ENCODE data around the gene MVB12B. TPM values are rescaled to one million over a fixed set of nuclear protein-coding genes. Genes with fewer than 3 reads are reported as not detected.

The MVB12B gene
- total and polyA plus RNA-seq, 7 experiments from 2014 or later: 1.6 to 9.7 (median 3.8) TPM

GRCh38 chr9:126442636-126443035, 116.0 kb downstream of the MVB12B start:
- ATAC-seq: no peak
- H3K27ac Mint-ChIP-seq: no peak overlapping the region
- no peaks in the 10 kb centered on the region for H3K36me3 ChIP-seq (ENCODE audit: control insufficient read depth in 2 of 3, insufficient read depth in 3 of 3, low read length in 3 of 3)
- H3K9me3 Mint-ChIP-seq: no peaks in the 10 kb centered on the region
- H3K27me3 Mint-ChIP-seq: peaks cover 0 to 9% (median 0%) of the 10 kb centered on the region in 5 donors
- intact Hi-C loops (cut with micrococcal nuclease): no loop called here
- no peak overlapping the region for H3K4me3 ChIP-seq (ENCODE audit: low read length)
- no peak for DNase-seq
- no peak overlapping the region for H3K4me3 Mint-ChIP-seq
- POLR2A ChIA-PET: interaction anchor here (1.6 kb wide), 1 partner anchor 10 kb away, joined by 3 read pairs; no protein-coding TSS in a partner anchor
- no peaks in the 10 kb centered on the region for H3K9me3 ChIP-seq (ENCODE audit: control insufficient read depth in 2 of 3, low read length in 3 of 3)
- no peaks in the 10 kb centered on the region for H3K36me3 Mint-ChIP-seq
- CTCF ChIA-PET: no interaction called here
- H3K27ac ChIP-seq (ENCODE audit: low read depth, low read length): no peak overlapping the region
- H3K4me1 ChIP-seq (ENCODE audit: control insufficient read depth in 2 of 2, insufficient read depth in 2 of 2, low read length in 2 of 2): no peaks in the 10 kb centered on the region
- peaks cover 3 to 17% (median 11%) of the 10 kb centered on the region in 7 donors for H3K4me1 Mint-ChIP-seq
- no peaks in the 10 kb centered on the region for H3K27me3 ChIP-seq (ENCODE audit: control insufficient read depth in 2 of 2, insufficient read depth in 2 of 2, low read length in 2 of 2)

GRCh38 chr9:126443144-126443543, 116.5 kb downstream of the MVB12B start:
- no peaks in the 10 kb centered on the region for H3K9me3 Mint-ChIP-seq
- DNase-seq: no peak
- peaks cover 3 to 17% (median 11%) of the 10 kb centered on the region in 7 donors for H3K4me1 Mint-ChIP-seq
- H3K36me3 Mint-ChIP-seq: peaks cover 0 to 2% (median 1%) of the 10 kb centered on the region in 5 donors
- no peaks in the 10 kb centered on the region for H3K36me3 ChIP-seq (ENCODE audit: control insufficient read depth in 2 of 3, insufficient read depth in 3 of 3, low read length in 3 of 3)
- ChIA-PET POLR2A (interaction anchor here (1.6 kb wide), 1 partner anchor 11 kb away, joined by 3 read pairs; no protein-coding TSS in a partner anchor), CTCF (no interaction called here)
- peaks cover 0 to 13% (median 0%) of the 10 kb centered on the region in 5 donors for H3K27me3 Mint-ChIP-seq
- H3K4me3 Mint-ChIP-seq: no peak overlapping the region
- H3K27ac Mint-ChIP-seq: peak overlapping the region in 1 of 9 donors; percentile 8
- intact Hi-C loops (cut with micrococcal nuclease): no loop called here
- H3K4me1 ChIP-seq (ENCODE audit: control insufficient read depth in 2 of 2, insufficient read depth in 2 of 2, low read length in 2 of 2): no peaks in the 10 kb centered on the region
- H3K27ac ChIP-seq (ENCODE audit: low read depth, low read length): no peak overlapping the region
- no peak overlapping the region for H3K4me3 ChIP-seq (ENCODE audit: low read length)
- no peaks in the 10 kb centered on the region for H3K9me3 ChIP-seq (ENCODE audit: control insufficient read depth in 2 of 3, low read length in 3 of 3)
- H3K27me3 ChIP-seq (ENCODE audit: control insufficient read depth in 2 of 2, insufficient read depth in 2 of 2, low read length in 2 of 2): no peaks in the 10 kb centered on the region
- no peak for ATAC-seq

GRCh38 chr9:126448136-126448535, 121.5 kb downstream of the MVB12B start:
- DNase-seq: no peak
- no peak for ATAC-seq
- Histone ChIP-seq H3K36me3 (ENCODE audit: control insufficient read depth in 2 of 3, insufficient read depth in 3 of 3, low read length in 3 of 3) (no peaks in the 10 kb centered on the region), H3K4me3 (ENCODE audit: low read length) (no peak overlapping the region), H3K27me3 (ENCODE audit: control insufficient read depth in 2 of 2, insufficient read depth in 2 of 2, low read length in 2 of 2) (no peaks in the 10 kb centered on the region), H3K27ac (ENCODE audit: low read depth, low read length) (no peak overlapping the region), H3K4me1 (ENCODE audit: control insufficient read depth in 2 of 2, insufficient read depth in 2 of 2, low read length in 2 of 2) (no peaks in the 10 kb centered on the region), H3K9me3 (ENCODE audit: control insufficient read depth in 2 of 3, low read length in 3 of 3) (no peaks in the 10 kb centered on the region)
- CTCF ChIA-PET: no interaction called here
- Mint-ChIP-seq H3K4me1 (peaks cover 3 to 16% (median 11%) of the 10 kb centered on the region in 7 donors), H3K36me3 (peaks cover 0 to 9% (median 5%) of the 10 kb centered on the region in 5 donors), H3K27me3 (peaks cover 0 to 38% (median 0%) of the 10 kb centered on the region in 5 donors), H3K4me3 (peak overlapping the region in 1 of 10 donors; percentile 33), H3K27ac (peak overlapping the region in 1 of 9 donors; percentile 53), H3K9me3 (no peaks in the 10 kb centered on the region)
- POLR2A ChIA-PET: no interaction called here
- intact Hi-C loops (cut with micrococcal nuclease): no loop called here

- H3K36me3 Mint-ChIP-seq: peaks cover 0 to 9% (median 5%) of the 10 kb centered on the region in 5 donors
Measured at GRCh38 chr9:126448865-126449577, 122.4 kb downstream of the MVB12B start.

GRCh38 chr9:126449725-126450667, 123.4 kb downstream of the MVB12B start:
- no peaks in the 10 kb centered on the region for H3K9me3 ChIP-seq (ENCODE audit: control insufficient read depth in 2 of 3, low read length in 3 of 3)
- H3K9me3 Mint-ChIP-seq: no peaks in the 10 kb centered on the region
- intact Hi-C loops (cut with micrococcal nuclease): no loop called here
- CTCF ChIA-PET: interaction anchor here (1.3 kb wide), 1 partner anchor 51 kb away, joined by 6 read pairs; no protein-coding TSS in a partner anchor
- peaks cover 0 to 43% (median 0%) of the 10 kb centered on the region in 5 donors for H3K27me3 Mint-ChIP-seq
- H3K4me1 ChIP-seq (ENCODE audit: control insufficient read depth in 2 of 2, insufficient read depth in 2 of 2, low read length in 2 of 2): no peaks in the 10 kb centered on the region
- no peak overlapping the region for H3K4me3 ChIP-seq (ENCODE audit: low read length)
- peaks cover 0 to 11% (median 4%) of the 10 kb centered on the region in 7 donors for H3K4me1 Mint-ChIP-seq
- ATAC-seq (no peak), DNase-seq (no peak)
- no peak overlapping the region for H3K27ac Mint-ChIP-seq
- no peaks in the 10 kb centered on the region for H3K36me3 ChIP-seq (ENCODE audit: control insufficient read depth in 2 of 3, insufficient read depth in 3 of 3, low read length in 3 of 3)
- no peak overlapping the region for H3K4me3 Mint-ChIP-seq
- H3K27me3 ChIP-seq (ENCODE audit: control insufficient read depth in 2 of 2, insufficient read depth in 2 of 2, low read length in 2 of 2): no peaks in the 10 kb centered on the region
- no peak overlapping the region for H3K27ac ChIP-seq (ENCODE audit: low read depth, low read length)
- H3K36me3 Mint-ChIP-seq: peaks cover 0 to 12% (median 5%) of the 10 kb centered on the region in 5 donors
- POLR2A ChIA-PET: no interaction called here

More at GRCh38 chr9:126448865-126449577, 122.4 kb downstream of the MVB12B start:
- no peaks in the 10 kb centered on the region for H3K27me3 ChIP-seq (ENCODE audit: control insufficient read depth in 2 of 2, insufficient read depth in 2 of 2, low read length in 2 of 2)
- CTCF ChIA-PET: no interaction called here
- no peak overlapping the region for H3K4me3 ChIP-seq (ENCODE audit: low read length)
- no peak overlapping the region for H3K27ac ChIP-seq (ENCODE audit: low read depth, low read length)
- Mint-ChIP-seq H3K4me3 (no peak overlapping the region), H3K9me3 (no peaks in the 10 kb centered on the region), H3K27me3 (peaks cover 0 to 39% (median 0%) of the 10 kb centered on the region in 5 donors), H3K4me1 (peaks cover 5 to 11% (median 7%) of the 10 kb centered on the region in 7 donors), H3K27ac (peak overlapping the region in 2 of 9 donors; percentile 8 to 38)
- intact Hi-C loops (cut with micrococcal nuclease): no loop called here
- no peaks in the 10 kb centered on the region for H3K36me3 ChIP-seq (ENCODE audit: control insufficient read depth in 2 of 3, insufficient read depth in 3 of 3, low read length in 3 of 3)
- no peak for ATAC-seq
- H3K4me1 ChIP-seq (ENCODE audit: control insufficient read depth in 2 of 2, insufficient read depth in 2 of 2, low read length in 2 of 2): no peaks in the 10 kb centered on the region
- DNase-seq: no peak
- POLR2A ChIA-PET: no interaction called here
- H3K9me3 ChIP-seq (ENCODE audit: control insufficient read depth in 2 of 3, low read length in 3 of 3): no peaks in the 10 kb centered on the region

- Mint-ChIP-seq H3K4me3 (no peak overlapping the region), H3K27me3 (peaks cover 0 to 41% (median 0%) of the 10 kb centered on the region in 5 donors), H3K36me3 (peaks cover 0 to 12% (median 5%) of the 10 kb centered on the region in 5 donors), H3K27ac (no peak overlapping the region), H3K9me3 (no peaks in the 10 kb centered on the region), H3K4me1 (peaks cover 0 to 11% (median 3%) of the 10 kb centered on the region in 7 donors)
- intact Hi-C loops (cut with micrococcal nuclease): no loop called here
- no peaks in the 10 kb centered on the region for H3K36me3 ChIP-seq (ENCODE audit: control insufficient read depth in 2 of 3, insufficient read depth in 3 of 3, low read length in 3 of 3)
- H3K27me3 ChIP-seq (ENCODE audit: control insufficient read depth in 2 of 2, insufficient read depth in 2 of 2, low read length in 2 of 2): no peaks in the 10 kb centered on the region
- H3K9me3 ChIP-seq (ENCODE audit: control insufficient read depth in 2 of 3, low read length in 3 of 3): no peaks in the 10 kb centered on the region
- ChIA-PET CTCF (interaction anchor here (1.2 to 1.3 kb wide), 2 partner anchors 41 to 52 kb away, joined by 6 read pairs; no protein-coding TSS in a partner anchor), POLR2A (no interaction called here)
- H3K27ac ChIP-seq (ENCODE audit: low read depth, low read length): no peak overlapping the region
- ATAC-seq (no peak), DNase-seq (no peak)
- no peaks in the 10 kb centered on the region for H3K4me1 ChIP-seq (ENCODE audit: control insufficient read depth in 2 of 2, insufficient read depth in 2 of 2, low read length in 2 of 2)
- no peak overlapping the region for H3K4me3 ChIP-seq (ENCODE audit: low read length)
Measured at GRCh38 chr9:126450668-126451205, 124.1 kb downstream of the MVB12B start.

Measured in naive thymus-derived CD4-positive, alpha-beta T cell (primary cell).